Activated CD4-positive, alpha-beta T cell treated with anti-CD3 and anti-CD28 coated beads for 24 hours (primary cell): ENCODE results near the gene RASA3.

Experiments
- DNase-seq, 2 donors: peaks; one replicate each; pipeline ENCODE4 v3.0.0-alpha.2; 2020; ENCODE audit warnings: low read depth in 2 of 2

The RASA3 gene

GRCh38 chr13:114034481-114034891 is 97.9 kb downstream of the RASA3 start:
- no peak for DNase-seq

GRCh38 chr13:114033541-114034315 is 98.7 kb downstream of the RASA3 start:
- DNase-seq = no peak

DNA sequence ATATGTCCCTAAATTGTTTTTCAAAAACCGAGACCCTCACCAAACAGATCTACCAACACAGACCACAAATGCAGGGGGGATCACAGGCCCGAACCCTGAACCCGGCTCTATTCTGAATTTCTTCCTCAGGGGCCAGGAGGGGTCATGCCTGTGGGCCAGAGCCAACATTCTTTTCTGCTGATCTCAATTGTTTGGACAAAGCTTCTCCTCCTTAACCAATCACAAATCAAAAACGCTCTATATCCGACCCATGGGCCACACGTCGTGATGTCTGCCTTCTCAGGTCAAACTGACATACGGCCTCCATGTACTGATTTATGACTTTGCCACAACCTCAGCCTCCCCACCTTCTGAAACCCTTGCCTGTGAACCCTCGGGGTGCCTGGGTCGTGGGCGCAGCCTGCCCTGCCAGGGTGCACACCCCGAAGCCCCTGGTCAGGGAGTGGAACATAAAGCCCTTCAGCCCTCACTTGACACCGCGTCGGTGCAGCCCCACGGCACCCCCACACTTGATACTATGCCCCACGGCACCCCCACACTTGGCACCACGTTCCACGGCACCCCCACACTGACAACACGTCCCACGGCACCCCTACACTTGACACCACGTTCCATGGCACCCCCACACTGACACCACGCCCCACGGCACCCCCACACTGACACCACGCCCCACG is 100.2 kb downstream of the RASA3 start:
- DNase-seq = no peak

GRCh38 chr13:114031631-114032030 is 100.8 kb downstream of the RASA3 start:
- DNase-seq = no peak

GRCh38 chr13:114030666-114031610 is 101.5 kb downstream of the RASA3 start:
- DNase-seq = no peak

DNA sequence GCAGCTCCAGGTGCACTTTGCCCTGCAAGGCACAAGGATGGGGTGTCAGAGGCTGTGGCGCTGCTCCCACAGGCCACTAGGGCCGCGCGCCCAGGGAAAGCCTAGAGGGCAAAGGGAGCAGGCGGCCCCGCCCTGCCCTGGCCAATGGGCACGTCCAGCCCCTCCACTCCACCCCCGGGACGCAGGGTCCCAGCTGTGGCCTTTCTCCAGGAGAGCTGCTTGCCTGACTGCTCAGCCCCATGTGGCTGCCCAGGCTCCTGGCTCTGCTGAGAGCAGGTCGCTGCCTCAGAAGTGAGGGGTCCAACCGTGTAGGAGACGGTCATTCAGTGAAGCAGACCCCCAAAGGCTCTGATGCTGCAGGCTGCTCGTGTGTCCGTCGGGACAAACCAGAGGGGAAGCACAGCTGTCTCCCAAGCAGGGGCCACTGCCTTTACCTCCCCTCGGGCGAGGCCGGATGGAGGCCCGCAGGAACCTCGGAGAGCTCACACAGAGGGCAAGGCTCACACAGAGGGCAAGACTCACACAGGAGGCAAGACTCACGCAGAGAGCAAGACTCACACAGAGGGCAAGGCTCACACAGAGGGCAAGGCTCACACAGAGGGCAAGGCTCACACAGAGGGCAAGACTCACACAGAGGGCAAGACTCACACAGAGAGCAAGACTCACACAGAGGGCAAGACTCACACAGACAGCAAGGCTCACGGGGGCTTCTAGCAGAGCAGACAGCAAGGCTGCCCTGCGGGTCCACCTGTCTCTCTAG is 102.4 kb downstream of the RASA3 start:
- DNase-seq = no peak

GRCh38 chr13:114027826-114028225 is 104.6 kb downstream of the RASA3 start:
- no peak for DNase-seq

GRCh38 chr13:114027046-114027715 is 105.2 kb downstream of the RASA3 start:
- no peak for DNase-seq

- no peak for DNase-seq
Measured at GRCh38 chr13:114026481-114026880, 105.9 kb downstream of the RASA3 start.

DNA sequence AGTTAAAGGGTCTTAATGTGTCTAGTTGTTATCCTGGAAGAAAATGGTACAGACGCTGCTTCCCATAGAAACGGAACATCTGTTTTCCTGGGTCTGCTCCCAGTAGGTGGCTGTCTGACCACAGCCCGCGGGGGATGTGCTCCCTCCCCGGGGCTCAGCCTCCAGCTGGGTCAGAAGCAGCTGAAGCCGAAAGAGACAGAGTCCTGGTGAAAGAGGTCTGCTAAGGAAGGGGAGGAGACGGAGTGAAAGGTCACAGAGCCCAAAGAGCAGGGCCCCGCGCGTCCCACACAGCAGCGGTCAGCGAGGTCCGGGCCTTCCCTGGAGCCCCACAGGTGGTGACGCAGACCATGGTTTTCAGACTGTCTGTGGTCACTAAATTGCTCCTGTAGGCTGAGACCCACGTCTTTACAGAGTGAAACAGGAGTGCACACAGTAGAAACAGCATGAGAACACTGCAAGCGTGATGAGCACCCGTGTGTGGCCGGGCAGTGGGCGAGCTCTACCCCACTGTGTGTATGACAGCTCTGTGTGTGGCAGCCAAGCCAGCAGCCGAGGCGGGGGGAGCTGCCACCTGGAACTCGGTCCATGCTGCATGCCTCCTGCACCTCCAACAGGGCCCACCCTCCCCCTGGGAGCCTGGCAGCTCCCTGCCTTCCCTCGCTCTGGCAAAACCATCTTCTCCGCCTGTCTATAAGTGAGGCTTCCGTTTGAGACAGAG is 106.5 kb downstream of the RASA3 start:
- DNase-seq = no peak

DNA sequence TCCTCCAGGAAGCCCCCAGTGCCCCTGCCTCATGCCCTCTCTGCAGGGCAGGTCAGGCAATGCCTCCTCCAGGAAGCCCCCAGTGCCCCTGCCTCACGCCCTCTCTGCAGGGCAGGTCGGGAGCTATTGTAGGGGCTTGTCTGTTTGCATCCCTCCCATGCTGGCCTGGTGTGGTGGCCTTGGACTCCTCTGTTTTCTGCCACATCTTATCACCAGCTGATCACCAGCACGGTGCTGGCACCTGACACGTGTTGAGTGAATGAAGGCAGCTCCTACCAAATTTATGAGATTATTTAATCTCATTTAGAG is 107.1 kb downstream of the RASA3 start:
- no peak for DNase-seq

- no peak for DNase-seq
Measured at GRCh38 chr13:114024603-114025404, 107.6 kb downstream of the RASA3 start.

DNA sequence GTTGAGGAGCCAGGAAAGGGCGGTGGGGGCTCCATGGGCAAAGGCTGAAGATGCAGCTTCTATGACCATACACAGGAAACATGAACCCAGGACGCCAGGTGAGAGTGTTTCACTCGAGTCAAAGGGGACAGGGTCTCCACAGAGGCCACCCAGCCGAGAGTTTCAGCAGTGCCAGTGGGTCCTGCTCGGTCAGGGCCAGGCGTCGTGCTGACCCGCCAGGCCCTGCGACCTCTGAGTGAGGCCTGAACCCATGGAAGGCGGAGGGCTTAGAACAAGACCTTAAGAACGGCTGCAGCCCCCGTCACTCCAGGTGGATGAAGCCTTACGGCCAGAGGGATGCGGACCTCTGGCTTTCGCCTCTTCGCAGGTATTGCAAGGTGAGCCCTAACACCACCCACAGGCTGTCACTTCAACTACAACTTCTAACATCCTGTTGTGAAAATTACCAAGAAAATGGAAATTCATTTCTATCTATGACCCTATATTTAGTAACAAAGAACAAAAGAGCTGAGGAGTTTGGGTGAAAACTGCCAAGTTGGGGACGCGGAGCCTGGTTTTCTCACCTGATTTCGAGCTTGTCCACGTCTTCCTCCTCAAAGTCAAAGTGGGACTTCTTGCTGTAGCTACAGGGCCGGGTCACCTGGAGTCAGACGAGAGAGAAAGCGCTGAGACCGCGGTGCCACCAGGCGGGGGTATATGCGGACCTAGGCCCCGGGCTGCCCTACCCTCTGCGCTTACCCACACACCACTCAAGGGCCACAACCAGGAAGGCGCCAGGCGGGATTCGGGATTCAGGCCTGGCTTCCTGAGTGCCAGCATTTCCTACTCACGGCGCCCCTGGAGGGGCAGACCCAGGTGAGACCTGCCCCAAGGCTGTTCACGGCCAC is 108.5 kb downstream of the RASA3 start:
- no peak for DNase-seq

- DNase-seq = no peak
Measured at GRCh38 chr13:114022876-114023275, 109.5 kb downstream of the RASA3 start.

GRCh38 chr13:114022309-114022669 is 110.1 kb downstream of the RASA3 start:
- DNase-seq = no peak

GRCh38 chr13:114021464-114022308 is 110.7 kb downstream of the RASA3 start:
- DNase-seq = no peak

DNA sequence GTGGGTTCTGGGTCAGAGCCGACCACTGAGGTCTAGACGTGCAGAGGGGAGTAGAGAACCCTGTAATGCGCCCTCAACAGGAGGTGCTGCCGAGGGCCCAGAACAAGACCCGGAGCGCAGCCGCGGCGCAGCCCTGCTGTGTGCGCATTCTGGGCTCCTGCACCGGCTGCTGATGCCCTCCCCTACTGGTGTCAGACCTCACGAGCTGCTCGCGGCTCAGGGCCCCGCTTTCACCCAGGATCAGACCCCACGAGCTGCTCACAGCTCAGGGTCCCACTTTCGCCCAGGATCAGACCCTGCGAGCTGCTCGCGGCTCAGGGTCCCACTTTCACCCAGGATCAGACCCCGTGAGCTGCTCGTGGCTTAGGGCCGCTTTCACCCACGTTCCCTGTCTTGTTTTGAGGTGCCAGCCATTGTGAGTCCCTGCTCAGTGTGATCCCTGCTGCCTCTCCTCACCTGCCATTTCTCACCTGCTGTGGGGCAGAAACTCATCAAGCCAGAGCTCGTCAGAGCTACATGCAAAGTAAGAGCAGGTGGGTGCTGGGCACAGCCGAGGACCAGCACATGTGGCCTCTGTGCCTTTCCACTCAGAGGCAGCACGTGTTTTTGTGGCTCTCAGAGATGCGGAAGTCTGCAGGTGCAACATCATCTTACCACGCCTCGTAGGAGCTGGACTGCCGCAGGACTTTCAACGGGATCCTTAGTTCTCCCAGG is 111.5 kb downstream of the RASA3 start:
- no peak for DNase-seq
